Right atrium auricular region (tissue), 2 donors: ENCODE data around the gene HMGCS2. TPM values are rescaled to one million over a fixed set of nuclear protein-coding genes. Genes with fewer than 3 reads are reported as not detected.

Source experiments
- DNase-seq: peaks from one replicate; pipeline ENCODE4 v3.0.0-alpha.2; 2019; ENCODE audit warnings: low spot score
- H3K27ac ChIP-seq, 2 donors: fragments of 200-600 bp; sonication (generic); 1 replicate in 1 of 2; 2 replicates in 1 of 2; pipeline ENCODE4 v1.5.1; 2016 to 2019
- H3K27me3 ChIP-seq, 2 donors: fragments of 200-600 bp; sonication (generic); one replicate each; pipeline versions ENCODE4 v1.5.1 to v1.6.0; 2017 to 2019
- H3K36me3 ChIP-seq: fragments of 200-600 bp; sonication (generic); one replicate; pipeline ENCODE4 v1.5.1; 2016
- H3K4me1 ChIP-seq, 2 donors: fragments of 200-600 bp; sonication (generic); one replicate each; pipeline versions ENCODE4 v1.5.1 to v1.6.0; 2017 to 2019
- H3K4me3 ChIP-seq, 2 donors: fragments of 200-600 bp; sonication (generic); 1 replicate in 1 of 2; 2 replicates in 1 of 2; pipeline ENCODE4 v1.5.1; 2017 to 2019; ENCODE audit warnings: mild to moderate bottlenecking in 1 of 2, moderate library complexity in 1 of 2
- H3K9me3 ChIP-seq, 2 donors: fragments of 200-600 bp; sonication (generic); one replicate each; pipeline ENCODE4 v1.5.1; 2019
- CTCF ChIP-seq, 2 donors: fragments of 200-600 bp; sonication (generic); IDR thresholded peaks; one replicate each; pipeline ENCODE4 v1.5.1; 2019; ENCODE audit warnings: antibody characterized with exemption in 2 of 2
- total RNA-seq, 2 donors: library from RNA; depleted of rRNA; stranded (reverse); fragments of >200 nt; gene quantifications; one replicate each; pipeline ENCODE4 v1.1.0, GENCODE V29; 2016

HMGCS2 gene
- total RNA-seq, 2 donors from 2014 or later, result 12.4 to 43.8 TPM

DNA sequence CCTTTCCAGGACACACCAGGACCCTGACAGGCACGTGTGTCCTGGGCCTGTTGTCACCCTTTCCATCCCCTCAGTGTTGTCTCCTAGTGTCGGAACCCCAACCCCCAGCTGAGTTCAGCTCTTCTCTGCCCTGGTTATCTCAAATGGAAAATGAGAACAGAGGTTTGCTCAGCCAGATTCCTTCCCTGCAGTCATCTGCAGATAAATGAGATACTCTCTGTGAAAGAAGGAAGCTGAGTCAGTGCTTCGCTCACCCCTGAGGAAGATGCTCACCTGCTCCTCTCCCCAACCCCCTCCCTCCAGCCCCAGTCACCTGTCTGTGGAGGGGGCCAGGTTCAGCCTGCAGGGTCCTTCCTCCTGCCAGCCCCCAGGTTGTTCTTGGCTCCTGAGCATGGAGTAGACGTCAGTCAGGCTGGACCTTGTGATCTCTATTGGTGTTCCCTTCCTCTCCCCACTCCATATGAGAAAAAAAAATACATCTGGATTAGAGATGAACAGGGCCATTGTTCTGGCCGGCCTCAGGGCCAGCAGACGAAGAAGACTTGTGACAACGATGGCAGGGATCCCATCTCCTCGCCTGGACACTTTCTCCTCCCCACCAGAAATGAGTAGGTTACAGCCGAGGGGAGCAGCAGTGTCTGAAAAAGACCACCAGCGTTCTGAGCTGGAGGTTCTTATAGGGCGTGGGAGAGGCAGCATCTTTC lies 36.1 kb downstream of the HMGCS2 start:
- H3K4me1 ChIP-seq, result peaks cover 0 to 17% of the 10 kb centered on the region in 2 donors
- TF ChIP-seq CTCF (IDR thresholded peaks at IDR 0.05), result no peak
- H3K36me3 ChIP-seq, result no peaks in the 10 kb centered on the region
- no peak overlapping the region for H3K27ac ChIP-seq
- no peak overlapping the region for H3K4me3 ChIP-seq
- no peaks in the 10 kb centered on the region for H3K27me3 ChIP-seq
- no peaks in the 10 kb centered on the region for H3K9me3 ChIP-seq
- no peak for DNase-seq

DNA sequence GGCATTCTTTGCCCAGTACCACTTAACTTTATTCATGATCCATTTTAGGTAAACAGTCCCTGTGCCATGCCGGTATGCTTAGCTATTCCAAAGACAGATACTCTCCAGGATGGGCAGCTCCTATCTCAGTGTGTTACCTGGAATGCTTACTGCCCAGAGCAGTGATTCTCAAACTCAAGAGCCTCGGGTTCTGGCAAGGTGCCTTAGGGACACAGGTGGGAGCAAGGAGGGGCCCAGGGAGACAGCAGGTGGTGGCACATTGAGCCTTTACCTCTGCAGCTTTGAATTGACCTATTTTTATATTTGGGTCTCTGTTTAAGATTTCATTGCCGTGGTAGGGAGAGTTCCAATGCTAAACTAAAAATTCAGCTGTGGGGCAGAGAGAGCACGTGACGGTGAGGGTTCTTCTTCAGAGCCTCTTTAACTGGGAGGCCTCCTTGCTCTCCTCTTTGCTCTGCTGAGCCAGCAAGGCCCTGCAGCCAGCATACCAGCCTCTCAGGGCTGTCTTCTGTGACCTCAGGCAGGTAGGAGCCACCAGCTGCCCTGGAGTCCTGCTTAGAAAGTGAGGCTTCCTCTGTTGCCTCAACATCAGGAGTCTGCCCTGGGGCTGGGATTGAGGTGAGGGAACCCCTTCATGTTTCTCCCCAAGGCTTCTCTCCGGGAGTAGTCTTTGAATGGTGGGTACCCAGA lies 36.8 kb downstream of the HMGCS2 start:
- TF ChIP-seq CTCF (IDR thresholded peaks at IDR 0.05), result no peak
- Histone ChIP-seq H3K9me3 (no peaks in the 10 kb centered on the region), H3K4me3 (no peak overlapping the region), H3K27ac (no peak overlapping the region), H3K36me3 (no peaks in the 10 kb centered on the region), H3K4me1 (peaks cover 0 to 11% of the 10 kb centered on the region in 2 donors), H3K27me3 (no peaks in the 10 kb centered on the region)
- no peak for DNase-seq

DNA sequence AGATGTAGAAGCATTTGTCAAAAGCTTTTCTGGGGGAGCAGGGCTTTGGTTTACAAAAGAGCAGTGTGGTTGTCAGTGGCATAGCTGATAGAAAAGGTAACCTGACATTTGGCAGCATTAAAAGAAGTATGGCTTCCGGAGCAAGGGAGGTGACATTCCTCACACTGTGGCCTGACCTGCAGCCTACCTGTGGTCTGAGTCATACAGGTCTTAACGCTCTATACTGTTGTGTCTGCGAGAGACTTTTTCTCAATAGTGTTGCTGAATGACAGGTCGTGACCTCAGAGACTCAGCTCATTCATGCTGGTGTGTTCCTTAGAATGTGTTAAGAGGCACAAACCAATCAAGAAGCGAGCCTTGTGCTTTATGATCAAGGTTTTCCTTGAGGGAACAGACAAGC lies 37.6 kb downstream of the HMGCS2 start:
- H3K4me3 ChIP-seq, result no peak overlapping the region
- H3K9me3 ChIP-seq, result no peaks in the 10 kb centered on the region
- no peak for DNase-seq
- H3K27ac ChIP-seq, result no peak overlapping the region
- H3K4me1 ChIP-seq, result peaks cover 0 to 9% of the 10 kb centered on the region in 2 donors
- no peaks in the 10 kb centered on the region for H3K27me3 ChIP-seq
- no peak for TF ChIP-seq CTCF (IDR thresholded peaks at IDR 0.05)
- no peaks in the 10 kb centered on the region for H3K36me3 ChIP-seq

DNA sequence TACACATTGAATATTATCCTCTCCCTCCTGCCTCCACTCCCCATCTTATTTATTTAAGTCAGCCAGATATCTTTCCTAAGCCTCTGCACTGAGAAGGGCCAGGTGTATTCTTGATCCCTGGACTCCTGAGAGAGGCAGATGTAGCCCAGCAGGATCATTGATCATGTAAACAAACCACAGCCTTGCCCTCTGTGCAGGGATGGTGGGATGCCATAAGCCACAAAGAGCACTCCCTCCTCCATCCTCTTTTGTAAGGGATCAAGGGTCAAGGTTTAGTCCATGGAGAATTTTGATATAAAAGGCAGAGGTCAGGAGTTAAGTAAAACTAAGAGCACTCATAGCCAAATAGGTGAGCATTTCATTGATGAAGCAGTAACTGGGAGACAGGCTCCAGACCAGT lies 39.7 kb downstream of the HMGCS2 start:
- no peaks in the 10 kb centered on the region for H3K4me1 ChIP-seq
- no peaks in the 10 kb centered on the region for H3K36me3 ChIP-seq
- TF ChIP-seq CTCF (IDR thresholded peaks at IDR 0.05), result no peak
- H3K9me3 ChIP-seq, result no peaks in the 10 kb centered on the region
- DNase-seq, result no peak
- H3K27ac ChIP-seq, result no peak overlapping the region
- no peak overlapping the region for H3K4me3 ChIP-seq
- H3K27me3 ChIP-seq, result no peaks in the 10 kb centered on the region

- DNase-seq, result no peak
- TF ChIP-seq CTCF (IDR thresholded peaks at IDR 0.05), result no peak
- Histone ChIP-seq H3K4me3 (no peak overlapping the region), H3K9me3 (no peaks in the 10 kb centered on the region), H3K27me3 (no peaks in the 10 kb centered on the region), H3K36me3 (no peaks in the 10 kb centered on the region), H3K4me1 (no peaks in the 10 kb centered on the region), H3K27ac (no peak overlapping the region)
Measured at GRCh38 chr1:119727991-119728390, 40.7 kb downstream of the HMGCS2 start.
